ENCODE results near the gene TSPAN1.
"Not testable (repeated sequence)": the region's sequence is repeated elsewhere in the genome, so short reads cannot be mapped to it uniquely, and the experiment has no call there.

The TSPAN1 gene

DNA sequence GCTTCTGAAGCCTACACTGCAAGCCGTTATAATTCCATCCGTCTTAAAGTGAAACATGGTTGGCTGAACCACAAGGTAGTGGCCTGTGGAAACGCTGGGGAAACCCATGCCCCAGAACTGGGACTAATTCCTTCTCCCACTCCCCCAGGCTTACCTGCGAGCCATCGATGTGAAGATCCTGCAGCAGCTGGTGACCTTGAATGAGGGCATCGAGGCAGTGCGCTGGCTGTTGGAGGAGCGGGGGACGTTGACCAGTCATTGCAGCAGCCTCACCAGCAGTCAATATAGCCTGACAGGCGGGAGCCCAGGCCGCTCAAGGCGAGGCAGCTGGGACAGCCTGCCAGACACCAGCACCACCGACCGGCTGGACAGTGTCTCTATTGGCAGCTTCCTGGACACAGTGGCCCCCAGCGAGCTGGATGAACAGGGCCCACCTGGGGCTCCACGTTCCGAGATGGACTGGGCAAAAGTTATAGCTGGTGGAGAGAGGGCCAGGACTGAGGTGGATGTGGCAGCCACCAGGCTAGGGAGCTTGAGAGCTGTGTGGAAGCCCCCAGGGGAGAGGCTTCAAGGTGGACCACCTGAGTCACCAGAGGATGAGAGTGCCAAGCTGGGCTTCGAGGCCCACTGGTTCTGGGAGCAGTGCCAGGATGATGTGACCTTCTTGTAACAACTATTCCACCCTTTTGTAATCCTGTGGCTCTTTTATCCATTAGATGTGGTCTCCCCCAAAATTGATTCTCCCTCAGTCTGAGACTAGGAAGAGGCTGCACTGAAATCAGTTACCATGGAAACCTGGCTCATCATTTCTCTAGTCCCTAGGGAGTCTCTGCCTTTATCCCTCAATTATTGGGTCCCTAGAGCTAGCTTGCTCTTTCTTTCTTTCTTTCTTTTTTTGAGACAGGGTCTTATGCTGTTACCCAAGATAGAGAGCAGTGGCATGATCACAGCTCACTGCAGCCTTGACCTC lies 44.9 kb downstream of the TSPAN1 start:
- DNase-seq (ENCODE audit: low spot score): no peak

DNA sequence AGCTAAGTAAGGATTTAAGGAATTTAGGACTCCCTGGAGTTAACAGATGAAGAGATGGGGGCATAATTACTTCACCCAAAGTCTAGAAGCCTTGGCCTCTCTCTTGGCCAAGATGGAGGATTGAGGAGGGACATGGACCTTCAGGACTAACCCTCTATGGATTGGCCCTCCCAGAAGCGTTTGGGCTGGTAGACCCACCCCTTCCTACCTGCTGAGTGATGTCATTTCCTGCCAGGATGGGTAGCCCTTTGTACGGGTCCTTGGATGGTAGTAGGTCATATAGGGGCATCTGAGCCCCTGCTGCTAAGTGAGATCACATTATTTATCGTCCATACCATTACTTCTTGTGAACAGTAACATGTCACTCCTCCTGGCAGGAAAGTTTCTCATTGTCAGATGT lies 45.9 kb downstream of the TSPAN1 start:
- no peak for DNase-seq (ENCODE audit: low spot score)

DNA sequence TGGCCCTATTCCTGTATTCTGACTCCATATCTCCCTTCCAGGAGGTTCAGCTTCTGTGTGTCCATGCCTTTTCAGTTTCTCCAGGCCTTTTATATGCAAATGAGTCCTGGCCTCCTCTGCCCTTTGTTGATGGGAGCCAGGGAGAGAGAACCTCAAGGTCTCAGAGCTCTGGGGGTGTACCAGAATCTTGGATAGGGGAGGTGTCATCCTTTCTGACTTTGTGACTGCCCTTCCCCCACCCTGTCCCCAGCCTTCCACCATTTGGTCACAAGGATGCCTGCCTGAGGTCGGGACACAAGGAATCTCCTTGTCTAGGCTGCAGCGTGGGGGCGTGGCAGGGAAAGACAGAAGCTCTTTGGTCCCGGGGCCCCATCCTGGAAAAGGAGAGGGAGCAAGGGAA lies 46.9 kb downstream of the TSPAN1 start:
- DNase-seq (ENCODE audit: low spot score): no peak

DNA sequence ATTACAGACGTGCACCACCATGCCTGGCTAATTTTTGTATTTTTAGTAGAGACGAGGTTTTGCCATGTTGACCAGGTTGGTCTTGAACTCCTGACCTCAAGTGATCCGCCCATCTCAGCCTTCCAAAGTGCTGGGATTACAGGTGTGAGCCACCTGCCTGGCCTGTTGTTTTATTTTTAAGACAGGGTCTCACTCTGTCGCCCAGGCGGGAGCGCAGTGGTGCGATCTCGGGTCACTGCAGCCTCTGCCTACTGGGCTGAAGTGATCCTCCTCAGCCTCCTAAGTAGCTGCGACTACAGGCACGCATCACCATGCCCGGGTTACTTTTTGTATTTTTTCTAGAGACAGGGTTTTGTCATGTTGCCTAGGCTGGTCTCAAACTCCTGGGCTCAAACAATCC lies 48.2 kb downstream of the TSPAN1 start:
- DNase-seq (ENCODE audit: low spot score): not testable (repeated sequence)

DNA sequence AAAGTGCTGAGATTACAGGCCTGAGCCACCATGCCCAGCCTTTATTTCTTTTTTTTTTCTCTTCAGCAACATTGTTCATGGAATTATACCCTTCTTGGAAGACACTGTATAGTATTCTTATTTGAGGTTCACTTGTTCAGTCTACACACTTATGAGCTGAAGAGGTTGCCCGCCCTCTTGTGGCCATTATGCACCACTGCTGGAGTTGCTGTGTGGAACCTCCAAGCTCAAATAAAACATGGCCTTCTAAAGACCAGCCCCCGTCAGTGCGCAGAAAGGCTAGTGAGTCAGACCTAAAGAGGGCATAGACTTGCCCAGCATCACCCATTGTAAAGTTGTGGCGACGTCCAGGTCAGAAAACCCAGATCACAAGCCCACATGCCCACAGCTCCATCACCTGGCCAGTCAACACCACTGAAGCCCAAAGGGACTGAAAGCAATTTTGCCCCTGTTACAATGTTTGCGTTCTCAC lies 48.6 kb downstream of the TSPAN1 start:
- peak; percentile 48 for DNase-seq (ENCODE audit: low spot score)

DNA sequence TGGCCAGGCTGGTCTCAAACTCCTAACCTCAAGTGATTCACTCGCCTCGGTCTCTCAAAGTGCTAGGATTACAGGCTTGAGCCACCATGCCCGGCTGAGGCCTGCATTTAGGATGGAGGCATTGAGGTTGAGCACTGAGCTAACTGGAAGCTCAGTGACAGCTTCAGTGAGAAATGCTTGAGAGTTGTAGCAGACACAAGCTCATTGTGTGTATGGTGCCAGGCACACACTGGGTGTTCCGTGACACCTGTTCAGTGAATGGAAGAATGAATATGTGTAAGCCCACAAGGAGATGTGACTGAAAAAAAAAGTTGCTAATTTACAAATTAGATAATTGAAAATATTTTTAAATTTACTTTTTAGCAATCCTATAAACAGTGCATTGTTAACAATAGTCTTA lies 50.1 kb downstream of the TSPAN1 start:
- no peak for DNase-seq (ENCODE audit: low spot score)

DNA sequence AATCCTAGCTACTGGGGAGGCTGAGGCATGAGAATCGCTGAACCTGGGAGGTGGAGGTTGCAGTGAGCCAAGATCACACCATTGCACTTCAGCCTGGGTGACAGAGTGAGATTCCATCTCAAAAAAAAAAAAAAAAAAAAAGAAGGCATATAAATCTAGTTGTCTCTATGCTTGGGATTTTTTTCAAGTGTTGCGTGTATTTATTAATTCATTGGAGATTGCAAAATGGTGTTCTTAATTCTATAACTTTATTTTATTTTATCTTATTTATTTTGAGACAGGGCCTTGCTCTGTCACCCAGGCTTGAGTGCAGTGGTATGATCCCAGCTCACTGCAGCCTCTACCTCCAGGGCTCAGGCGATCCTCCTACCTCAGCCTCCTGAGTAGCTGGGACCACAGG lies 56.3 kb downstream of the TSPAN1 start:
- not testable (repeated sequence) for DNase-seq (ENCODE audit: low spot score)

Measured in HuH-7.5 (cell line).